CD4-positive, alpha-beta T cell (primary cell): ENCODE results near the gene TTC21B. TPM values are rescaled to one million over a fixed set of nuclear protein-coding genes. Genes with fewer than 3 reads are reported as not detected.

Source experiments
- ATAC-seq: fragments of 200-7000 bp; cut with Tn5 transposase; one replicate; pipeline ENCODE4 v1.10.0; 2022; ENCODE audit warnings: mild to moderate bottlenecking; ENCODE audit not compliant: poor library complexity
- CTCF ChIA-PET: fragments of 350-600 bp; sonication (Branson Sonifier 250); formaldehyde crosslinking; loops from one replicate; lab custom pipeline; 2021; ENCODE audit warnings: antibody characterized with exemption, inconsistent platforms; lab: Charles Lee
- POLR2A ChIA-PET: fragments of 350-600 bp; sonication (Branson Sonifier 250); formaldehyde crosslinking; loops from one replicate; lab custom pipeline; 2021; ENCODE audit warnings: antibody characterized with exemption, inconsistent platforms; lab: Charles Lee
- DNase-seq, 14 experiments: peaks; one replicate each; pipeline ENCODE4 v3.0.0-alpha.2; 2013 to 2020; ENCODE audit warnings: mixed read lengths in 2 of 14
- H3K27ac ChIP-seq, 2 donors: one replicate each; pipeline versions ENCODE4 v1.5.1 to v1.7.0; 2013; ENCODE audit warnings: low read length in 2 of 2, low read depth in 1 of 2, mild to moderate bottlenecking in 1 of 2
- H3K27me3 ChIP-seq, 2 experiments: 1 replicate in 1 of 2; 2 replicates in 1 of 2; pipeline versions ENCODE4 v1.6.1 to v1.7.0; 2013; ENCODE audit warnings: low read length in 2 of 2, control low read depth in 1 of 2, mild to moderate bottlenecking in 1 of 2, moderate library complexity in 1 of 2; ENCODE audit not compliant: insufficient read depth in 2 of 2, control insufficient read depth in 1 of 2
- H3K36me3 ChIP-seq: one replicate; pipeline ENCODE4 v1.6.1; 2013; ENCODE audit warnings: low read length, control low read depth; ENCODE audit not compliant: insufficient read depth
- H3K4me1 ChIP-seq: one replicate; pipeline ENCODE4 v1.6.1; 2013; ENCODE audit warnings: low read length, control low read depth; ENCODE audit not compliant: insufficient read depth
- H3K4me3 ChIP-seq: one replicate; pipeline ENCODE4 v1.5.1; 2013; ENCODE audit warnings: mild to moderate bottlenecking, low read length, moderate library complexity
- H3K9me3 ChIP-seq, 2 experiments: 1 replicate in 1 of 2; 2 replicates in 1 of 2; pipeline versions ENCODE4 v1.6.1 to v1.7.0; 2013; ENCODE audit warnings: low read length in 2 of 2, mild to moderate bottlenecking in 2 of 2, control low read depth in 1 of 2, moderate library complexity in 1 of 2; ENCODE audit not compliant: control insufficient read depth in 1 of 2, insufficient read depth in 1 of 2
- H3K27ac Mint-ChIP-seq: one replicate; pipeline ENCODE4 v1.8.0; 2020; ENCODE audit warnings: mixed read lengths
- H3K27me3 Mint-ChIP-seq: one replicate; pipeline ENCODE4 v1.8.0; 2021; ENCODE audit warnings: mixed read lengths
- H3K36me3 Mint-ChIP-seq: one replicate; pipeline ENCODE4 v1.8.0; 2021; ENCODE audit warnings: low read depth, mixed read lengths
- H3K4me1 Mint-ChIP-seq: one replicate; pipeline ENCODE4 v1.8.0; 2021; ENCODE audit warnings: low read depth, mixed read lengths
- H3K4me3 Mint-ChIP-seq: one replicate; pipeline ENCODE4 v1.8.0; 2020; ENCODE audit warnings: mild to moderate bottlenecking, mixed read lengths
- H3K9me3 Mint-ChIP-seq: one replicate; pipeline ENCODE4 v1.8.0; 2020; ENCODE audit warnings: mixed read lengths
- intact Hi-C, 2 experiments: fragments of 100-400 bp; cut with DNase I in 1 of 2; cut with micrococcal nuclease in 1 of 2; formaldehyde crosslinking; loops; one replicate each; pipeline versions ENCODE4 v1.15.1 to v1.9.0; 2023 to 2025; cut with DNase I, micrococcal nuclease
- total RNA-seq, 174 experiments: library from RNA in 2 of 174; stranded (reverse) in 2 of 174; gene quantifications; one replicate each; pipeline ENCODE4 v1.2.3 and lab custom pipeline; 2021 to 2026
- TF ChIP-seq, protein P1 (sequence below): fragments of 200-600 bp; IDR thresholded peaks from one replicate; pipeline ENCODE4 v1.8.0; 2022; ENCODE audit warnings: antibody characterized with exemption, mild to moderate bottlenecking

Gene TTC21B
- total RNA-seq, 2 experiments from 2014 or later: 22.9 to 25.4 TPM

GRCh38 chr2:165871025-165871424 is 82.6 kb downstream of the TTC21B start:
- Histone ChIP-seq H3K27ac (no peak overlapping the region), H3K4me3 (no peak overlapping the region), H3K36me3 (peaks cover 4% of the 10 kb centered on the region), H3K27me3 (no peaks in the 10 kb centered on the region), H3K9me3 (no peaks in the 10 kb centered on the region), H3K4me1 (no peaks in the 10 kb centered on the region)
- Mint-ChIP-seq H3K4me3 (no peak overlapping the region), H3K9me3 (no peaks in the 10 kb centered on the region), H3K4me1 (peaks cover 14% of the 10 kb centered on the region), H3K27ac (no peak overlapping the region), H3K36me3 (peaks cover 46% of the 10 kb centered on the region), H3K27me3 (no peaks in the 10 kb centered on the region)
- DNase-seq (no peak), ATAC-seq (no peak)
- TF ChIP-seq, protein P1, sequence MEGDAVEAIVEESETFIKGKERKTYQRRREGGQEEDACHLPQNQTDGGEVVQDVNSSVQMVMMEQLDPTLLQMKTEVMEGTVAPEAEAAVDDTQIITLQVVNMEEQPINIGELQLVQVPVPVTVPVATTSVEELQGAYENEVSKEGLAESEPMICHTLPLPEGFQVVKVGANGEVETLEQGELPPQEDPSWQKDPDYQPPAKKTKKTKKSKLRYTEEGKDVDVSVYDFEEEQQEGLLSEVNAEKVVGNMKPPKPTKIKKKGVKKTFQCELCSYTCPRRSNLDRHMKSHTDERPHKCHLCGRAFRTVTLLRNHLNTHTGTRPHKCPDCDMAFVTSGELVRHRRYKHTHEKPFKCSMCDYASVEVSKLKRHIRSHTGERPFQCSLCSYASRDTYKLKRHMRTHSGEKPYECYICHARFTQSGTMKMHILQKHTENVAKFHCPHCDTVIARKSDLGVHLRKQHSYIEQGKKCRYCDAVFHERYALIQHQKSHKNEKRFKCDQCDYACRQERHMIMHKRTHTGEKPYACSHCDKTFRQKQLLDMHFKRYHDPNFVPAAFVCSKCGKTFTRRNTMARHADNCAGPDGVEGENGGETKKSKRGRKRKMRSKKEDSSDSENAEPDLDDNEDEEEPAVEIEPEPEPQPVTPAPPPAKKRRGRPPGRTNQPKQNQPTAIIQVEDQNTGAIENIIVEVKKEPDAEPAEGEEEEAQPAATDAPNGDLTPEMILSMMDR: no peak
- POLR2A ChIA-PET: no interaction called here
- intact Hi-C loops: loop anchor here (5.0 to 10.0 kb wide), 2 partner anchors 634 to 856 kb away; partner anchors contain the start of gene SCN2A (in 1 of the 2)
- CTCF ChIA-PET: no interaction called here

DNA sequence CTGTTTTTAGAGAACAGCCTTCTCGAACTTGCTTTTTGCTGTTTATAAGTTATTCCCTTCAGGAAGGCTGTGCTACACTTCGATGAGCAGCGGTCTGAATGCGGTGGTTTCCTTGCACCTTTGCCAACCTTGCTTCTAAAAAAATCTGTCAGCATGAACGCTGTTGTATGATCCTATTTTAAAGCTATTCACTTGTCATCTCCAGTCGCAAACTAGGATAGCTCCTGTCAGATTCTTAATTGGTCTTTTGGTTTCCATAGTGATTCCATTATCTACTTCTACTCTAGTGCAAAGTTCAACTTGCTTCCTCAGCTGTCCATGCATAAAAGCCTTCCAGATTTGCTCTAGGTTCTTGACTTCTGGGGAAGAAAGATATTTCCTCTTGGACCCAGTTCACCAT is 83.2 kb downstream of the TTC21B start:
- TF ChIP-seq, protein P1: no peak
- Mint-ChIP-seq H3K4me3 (no peak overlapping the region), H3K4me1 (peaks cover 12% of the 10 kb centered on the region), H3K36me3 (peaks cover 46% of the 10 kb centered on the region), H3K27me3 (no peaks in the 10 kb centered on the region), H3K9me3 (no peaks in the 10 kb centered on the region), H3K27ac (no peak overlapping the region)
- Histone ChIP-seq H3K4me3 (no peak overlapping the region), H3K36me3 (peaks cover 4% of the 10 kb centered on the region), H3K27ac (no peak overlapping the region), H3K27me3 (no peaks in the 10 kb centered on the region), H3K9me3 (no peaks in the 10 kb centered on the region), H3K4me1 (no peaks in the 10 kb centered on the region)
- no peak for DNase-seq
- no peak for ATAC-seq
- intact Hi-C loops: loop anchor here (5.0 to 10.0 kb wide), 2 partner anchors 633 to 856 kb away; partner anchors contain the start of gene SCN2A (in 1 of the 2)
- ChIA-PET CTCF (no interaction called here), POLR2A (no interaction called here)

DNA sequence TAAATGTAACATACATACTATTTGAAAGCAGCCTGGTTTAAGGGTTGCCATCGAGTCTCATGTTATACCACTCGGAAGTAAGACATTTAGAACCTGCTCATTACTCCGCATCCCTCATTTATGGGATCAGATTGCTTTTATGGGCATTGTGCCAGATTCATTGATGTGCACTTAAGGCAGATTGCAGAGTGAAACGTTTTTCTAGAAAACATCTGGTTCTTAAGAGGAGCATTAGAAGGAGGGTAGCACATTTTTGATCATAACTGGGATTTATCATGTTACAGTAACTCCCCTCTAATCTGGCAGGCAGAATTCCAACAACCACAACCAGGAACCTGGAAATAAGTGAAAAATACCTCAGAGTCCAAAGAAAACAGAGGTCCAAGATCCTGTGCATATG is 85.4 kb downstream of the TTC21B start:
- no peaks in the 10 kb centered on the region for H3K4me1 ChIP-seq
- H3K27ac ChIP-seq: no peak overlapping the region
- no peaks in the 10 kb centered on the region for H3K27me3 Mint-ChIP-seq
- intact Hi-C loops: no loop called here
- ChIA-PET POLR2A (no interaction called here), CTCF (no interaction called here)
- H3K36me3 ChIP-seq: peaks cover 4% of the 10 kb centered on the region
- peaks cover 46% of the 10 kb centered on the region for H3K36me3 Mint-ChIP-seq
- no peak overlapping the region for H3K27ac Mint-ChIP-seq
- no peaks in the 10 kb centered on the region for H3K27me3 ChIP-seq
- H3K9me3 ChIP-seq: no peaks in the 10 kb centered on the region
- H3K4me3 Mint-ChIP-seq: no peak overlapping the region
- no peak for ATAC-seq
- H3K4me1 Mint-ChIP-seq: no peaks in the 10 kb centered on the region
- H3K9me3 Mint-ChIP-seq: no peaks in the 10 kb centered on the region
- TF ChIP-seq, protein P1: no peak
- no peak for DNase-seq
- no peak overlapping the region for H3K4me3 ChIP-seq
